ENCODE data around the gene ATP1A2.

Gene ATP1A2

GRCh38 chr1:160083968-160084770 lies 31.4 kb upstream of the ATP1A2 start:
- ChIA-PET POLR2A (ENCODE audit: low non-redundant PET) (no interaction called here), CTCF (interaction anchor here (0.5 to 5.0 kb wide), 11 partner anchors 11 to 1023 kb away, joined by 3 to 37 read pairs (median 3); no protein-coding TSS in a partner anchor)
- no peak overlapping the region for H3K27ac ChIP-seq
- TF ChIP-seq, protein P1, sequence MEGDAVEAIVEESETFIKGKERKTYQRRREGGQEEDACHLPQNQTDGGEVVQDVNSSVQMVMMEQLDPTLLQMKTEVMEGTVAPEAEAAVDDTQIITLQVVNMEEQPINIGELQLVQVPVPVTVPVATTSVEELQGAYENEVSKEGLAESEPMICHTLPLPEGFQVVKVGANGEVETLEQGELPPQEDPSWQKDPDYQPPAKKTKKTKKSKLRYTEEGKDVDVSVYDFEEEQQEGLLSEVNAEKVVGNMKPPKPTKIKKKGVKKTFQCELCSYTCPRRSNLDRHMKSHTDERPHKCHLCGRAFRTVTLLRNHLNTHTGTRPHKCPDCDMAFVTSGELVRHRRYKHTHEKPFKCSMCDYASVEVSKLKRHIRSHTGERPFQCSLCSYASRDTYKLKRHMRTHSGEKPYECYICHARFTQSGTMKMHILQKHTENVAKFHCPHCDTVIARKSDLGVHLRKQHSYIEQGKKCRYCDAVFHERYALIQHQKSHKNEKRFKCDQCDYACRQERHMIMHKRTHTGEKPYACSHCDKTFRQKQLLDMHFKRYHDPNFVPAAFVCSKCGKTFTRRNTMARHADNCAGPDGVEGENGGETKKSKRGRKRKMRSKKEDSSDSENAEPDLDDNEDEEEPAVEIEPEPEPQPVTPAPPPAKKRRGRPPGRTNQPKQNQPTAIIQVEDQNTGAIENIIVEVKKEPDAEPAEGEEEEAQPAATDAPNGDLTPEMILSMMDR (conservative IDR thresholded peaks at IDR 0.05; ENCODE audit: low read depth), result peak; percentile 87
- DNase-seq (ENCODE audit: low spot score), result peak; percentile 78

DNA sequence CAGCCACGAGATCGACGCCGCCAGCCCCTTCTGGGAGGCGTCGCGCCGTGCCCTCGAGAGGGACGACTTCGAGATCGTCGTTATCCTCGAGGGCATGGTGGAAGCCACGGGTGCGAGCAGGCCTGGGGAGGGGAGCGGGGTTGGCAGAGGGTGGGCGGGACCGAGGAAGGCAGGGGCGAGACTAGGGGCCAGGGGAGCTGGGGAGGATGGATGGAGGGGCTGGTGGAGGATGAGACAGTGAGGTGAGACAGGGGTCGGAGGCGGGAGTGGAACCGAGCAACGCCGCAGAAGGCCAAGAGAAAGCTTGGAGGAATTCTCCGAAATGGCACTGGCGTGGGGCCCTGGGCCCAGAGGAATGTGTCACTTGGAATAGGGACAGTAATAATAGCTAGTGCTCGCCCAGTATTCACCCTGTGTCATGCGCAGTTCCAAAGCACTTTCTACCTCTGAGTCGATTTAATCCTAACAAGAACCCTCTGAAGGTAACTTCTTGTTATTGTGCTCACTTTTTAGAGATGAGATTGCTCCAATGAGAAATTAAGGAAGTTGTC lies 30.7 kb upstream of the ATP1A2 start:
- DNase-seq (ENCODE audit: low spot score), result no peak
- ChIA-PET CTCF (interaction anchor here (0.6 to 5.0 kb wide), 12 partner anchors 11 to 1022 kb away, joined by 3 to 37 read pairs (median 4); no protein-coding TSS in a partner anchor), POLR2A (ENCODE audit: low non-redundant PET) (no interaction called here)
- TF ChIP-seq, protein P1 (conservative IDR thresholded peaks at IDR 0.05; ENCODE audit: low read depth), result no peak
- no peak overlapping the region for H3K27ac ChIP-seq

DNA sequence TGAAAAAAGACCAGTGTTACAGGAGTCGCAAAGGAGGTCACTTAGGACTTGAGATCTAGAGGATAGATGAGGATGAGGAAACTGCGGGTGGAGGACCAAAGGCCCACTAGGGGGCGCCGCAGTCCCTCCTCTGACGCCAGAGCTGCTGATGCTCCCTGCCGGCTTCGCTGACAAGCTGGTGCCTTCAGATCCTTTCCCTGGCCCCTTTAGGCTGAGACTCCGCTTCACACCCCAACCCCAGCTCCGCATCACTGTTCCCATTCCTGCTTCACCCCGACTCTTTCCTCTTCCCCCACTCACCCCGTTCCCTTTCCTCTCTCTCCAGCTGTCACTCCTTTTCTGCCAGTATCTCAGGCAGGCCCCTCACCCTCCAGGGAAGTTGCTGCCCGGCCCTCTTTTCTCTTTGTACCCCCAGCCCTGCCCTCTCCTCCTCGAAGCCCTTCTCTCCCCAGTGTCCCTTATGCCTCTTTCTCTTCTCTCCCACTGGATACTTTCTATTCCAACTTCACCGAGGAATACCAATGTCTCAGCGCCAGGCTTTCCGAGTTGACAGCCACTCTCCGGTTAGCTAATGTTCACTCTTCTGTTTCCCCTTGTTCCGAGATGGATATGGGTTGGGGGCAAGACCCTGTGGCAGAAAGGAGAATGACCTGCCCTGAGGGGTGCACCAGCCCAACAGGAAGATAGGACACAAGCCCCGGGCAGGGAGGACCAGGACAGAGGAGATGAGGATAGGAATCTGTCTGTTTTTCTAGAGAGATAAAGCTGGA lies 29.7 kb upstream of the ATP1A2 start:
- ChIA-PET POLR2A (ENCODE audit: low non-redundant PET) (no interaction called here), CTCF (interaction anchor here (0.5 to 5.0 kb wide), 14 partner anchors 12 to 1115 kb away, joined by 3 to 37 read pairs (median 4); partner anchors contain the start of gene PIGM)
- TF ChIP-seq, protein P1 (conservative IDR thresholded peaks at IDR 0.05; ENCODE audit: low read depth), result no peak; the same call in 1 of the 2 replicates
- DNase-seq (ENCODE audit: low spot score), result peak; percentile 51
- H3K27ac ChIP-seq, result no peak overlapping the region

DNA sequence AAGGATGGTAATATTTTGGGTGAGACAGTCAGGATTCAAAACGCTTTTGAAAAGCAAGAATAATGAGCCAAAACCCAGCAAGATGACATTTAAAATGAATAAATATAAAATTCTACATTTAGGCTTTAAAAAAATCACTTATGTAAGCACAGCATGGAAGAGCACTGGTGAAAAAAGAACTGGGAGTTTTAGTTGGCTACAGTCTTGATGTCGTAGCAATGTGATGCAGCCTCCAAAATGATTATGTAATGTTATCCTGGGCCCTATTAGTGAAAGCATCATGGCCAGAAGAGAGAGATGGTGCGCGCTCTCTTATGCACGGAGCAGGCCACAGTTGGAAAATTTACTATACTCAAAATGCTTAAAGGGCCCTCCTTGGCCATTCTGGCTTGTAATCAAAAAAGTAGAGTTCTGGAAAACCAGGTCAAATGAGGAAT lies 29.1 kb upstream of the ATP1A2 start:
- CTCF ChIA-PET, result interaction anchor here (0.5 to 5.0 kb wide), 10 partner anchors 14 to 1114 kb away, joined by 3 to 37 read pairs (median 3); partner anchors contain the start of gene PIGM
- no peak for DNase-seq (ENCODE audit: low spot score)
- no peak overlapping the region for H3K27ac ChIP-seq
- TF ChIP-seq, protein P1 (conservative IDR thresholded peaks at IDR 0.05; ENCODE audit: low read depth), result no peak
- POLR2A ChIA-PET (ENCODE audit: low non-redundant PET), result no interaction called here

- no peak overlapping the region for H3K27ac ChIP-seq
- ChIA-PET CTCF (interaction anchor here (0.7 to 5.0 kb wide), 4 partner anchors 13 to 41 kb away, joined by 3 to 37 read pairs (median 4); no protein-coding TSS in a partner anchor), POLR2A (ENCODE audit: low non-redundant PET) (no interaction called here)
- TF ChIP-seq, protein P1 (conservative IDR thresholded peaks at IDR 0.05; ENCODE audit: low read depth), result no peak
- no peak for DNase-seq (ENCODE audit: low spot score)
These were observed 28.4 kb upstream of the ATP1A2 start for GRCh38 chr1:160087118-160087662.

DNA sequence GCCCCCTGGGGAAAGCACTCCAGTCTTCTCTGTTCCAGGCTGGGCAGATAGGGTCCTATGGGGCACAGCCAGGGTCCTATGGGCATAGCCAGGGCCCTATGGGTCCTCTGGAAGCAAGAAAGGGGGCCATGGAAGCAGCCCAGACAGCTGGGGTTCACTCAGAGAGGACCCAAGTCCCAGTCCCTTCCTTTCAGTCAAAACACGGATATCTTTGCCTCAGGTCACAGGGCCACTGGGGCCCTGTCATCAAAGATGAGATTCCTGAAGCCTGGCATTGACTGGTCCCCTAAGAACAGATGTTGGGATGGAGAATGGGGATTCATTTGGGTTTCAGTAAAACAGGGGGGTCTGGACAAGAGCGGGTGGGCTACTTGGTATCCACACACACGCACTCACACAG lies 25.7 kb upstream of the ATP1A2 start:
- ChIA-PET CTCF (interaction anchor here (0.5 to 1.0 kb wide), 3 partner anchors 10 to 43 kb away, joined by 3 to 4 read pairs (median 3); no protein-coding TSS in a partner anchor), POLR2A (ENCODE audit: low non-redundant PET) (no interaction called here)
- DNase-seq (ENCODE audit: low spot score), result no peak
- H3K27ac ChIP-seq, result no peak overlapping the region
- TF ChIP-seq, protein P1 (conservative IDR thresholded peaks at IDR 0.05; ENCODE audit: low read depth), result no peak

All from RWPE1 (cell line).